A673 (cell line): ENCODE results near the gene PLA2G4A. TPM values are rescaled to one million over a fixed set of nuclear protein-coding genes. Genes with fewer than 3 reads are reported as not detected.

Source experiments
- BruUV-seq: library from RNA; stranded (reverse); fragments of 400-500 nt; replicated peaks from 2 replicates; lab custom pipeline; 2021; lab: Mats Ljungman, UMichigan
- CTCF ChIA-PET: fragments of 300-600 bp; sonication (Branson Sonifier 250); formaldehyde crosslinking; loops from one replicate; lab custom pipeline; 2022; ENCODE audit warnings: antibody characterized with exemption; lab: Charles Lee
- POLR2A ChIA-PET: fragments of 300-600 bp; sonication (Branson Sonifier 250); formaldehyde crosslinking; loops from one replicate; lab custom pipeline; 2022; ENCODE audit warnings: antibody characterized with exemption; ENCODE audit not compliant: low non-redundant PET; lab: Charles Lee
- DNase-seq: peaks from one replicate; pipeline ENCODE4 v3.0.0-alpha.2; 2015; ENCODE audit warnings: low spot score
- H3K27ac ChIP-seq: fragments of 200-600 bp; sonication (generic); 2 replicates; pipeline ENCODE4 v1.5.1; 2016; ENCODE audit warnings: mixed run types, low read depth, mild to moderate bottlenecking, mixed read lengths, antibody characterized with exemption, low read length; ENCODE audit not compliant: poor library complexity, severe bottlenecking
- H3K27me3 ChIP-seq: fragments of 200-600 bp; sonication (generic); replicated peaks from 2 replicates; pipeline ENCODE4 v1.6.1; 2017; ENCODE audit warnings: mixed run types, low read depth, mild to moderate bottlenecking, mixed read lengths, antibody characterized with exemption, low read length; ENCODE audit not compliant: insufficient read depth, poor library complexity
- H3K36me3 ChIP-seq: fragments of 200-600 bp; sonication (generic); 2 replicates; pipeline ENCODE4 v1.6.1; 2016; ENCODE audit warnings: mixed run types, mild to moderate bottlenecking, mixed read lengths, antibody characterized with exemption, low read length; ENCODE audit not compliant: insufficient read depth, poor library complexity, severe bottlenecking
- H3K4me1 ChIP-seq: fragments of 200-600 bp; sonication (generic); 2 replicates; pipeline ENCODE4 v1.6.1; 2017; ENCODE audit warnings: mixed run types, mild to moderate bottlenecking, mixed read lengths, antibody characterized with exemption, low read length; ENCODE audit not compliant: insufficient read depth, poor library complexity, severe bottlenecking
- H3K4me3 ChIP-seq: fragments of 200-600 bp; sonication (generic); 2 replicates; pipeline ENCODE4 v1.5.1; 2016; ENCODE audit warnings: low read depth, mixed run types, mild to moderate bottlenecking, mixed read lengths, low read length; ENCODE audit not compliant: poor library complexity, severe bottlenecking
- H3K9me3 ChIP-seq: fragments of 200-600 bp; sonication (generic); 2 replicates; pipeline ENCODE4 v1.6.1; 2016; ENCODE audit warnings: mixed run types, low read depth, mild to moderate bottlenecking, mixed read lengths, antibody characterized with exemption, low read length; ENCODE audit not compliant: poor library complexity, severe bottlenecking
- EZH2 ChIP-seq: fragments of 200-600 bp; sonication (generic); IDR thresholded peaks from 2 replicates; pipeline ENCODE4 v1.6.1; 2017; ENCODE audit warnings: borderline replicate concordance, low read depth, mild to moderate bottlenecking, mixed read lengths, antibody characterized with exemption, low read length; ENCODE audit not compliant: poor library complexity, severe bottlenecking
- intact Hi-C: fragments of 100-400 bp; cut with micrococcal nuclease; formaldehyde crosslinking; loops from one replicate; pipeline ENCODE4 v1.10.0; 2022; ENCODE audit not compliant: unreplicated experiment
- total RNA-seq: library from RNA; stranded (reverse); gene quantifications from 2 replicates; pipeline ENCODE4 v1.2.3, GENCODE V29; 2021
- TF ChIP-seq, protein P1 (sequence below): fragments of 300-800, 200-600 bp; sonication (generic); conservative IDR thresholded peaks from 2 replicates; pipeline ENCODE4 v1.5.1; 2017; ENCODE audit warnings: low read depth, mild to moderate bottlenecking, antibody characterized with exemption, low read length, moderate library complexity, mixed read lengths

Gene PLA2G4A
- total RNA-seq, 1 experiment from 2014 or later, result 34.4 TPM

DNA sequence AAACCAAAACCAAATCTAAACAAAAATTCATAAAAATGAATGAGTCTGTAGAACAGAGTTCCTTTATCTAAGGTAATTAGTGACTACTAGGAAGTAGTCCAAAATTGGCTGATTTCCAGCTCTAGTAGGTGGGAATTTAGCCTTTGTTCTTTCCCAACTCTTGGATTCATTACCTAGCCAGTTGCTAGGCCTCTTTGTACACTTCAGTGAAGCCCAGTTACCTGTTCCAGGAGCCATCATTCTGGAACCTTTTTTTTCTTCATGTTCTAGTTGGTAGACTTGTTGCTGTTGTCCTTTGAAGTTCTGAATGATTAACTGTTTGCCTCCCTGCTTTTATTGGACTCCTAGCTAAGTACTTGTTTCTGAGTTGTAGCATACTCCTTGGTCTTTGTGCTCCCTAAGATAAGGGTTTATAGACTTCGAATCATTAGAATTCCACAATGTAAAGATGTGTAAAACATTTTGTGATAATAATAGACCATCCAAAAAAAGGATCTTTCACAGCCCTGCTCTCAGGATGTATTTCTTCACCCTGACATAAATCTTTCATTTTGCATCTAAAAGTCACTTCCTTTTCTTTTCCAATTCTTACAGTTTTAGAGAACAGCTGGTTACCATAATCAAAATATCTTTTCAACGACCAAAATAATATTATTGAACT lies 9.8 kb downstream of the PLA2G4A start:
- BruUV-seq, result no TSS peak
- Histone ChIP-seq H3K27me3 (no peaks in the 10 kb centered on the region), H3K4me3 (no peak overlapping the region), H3K9me3 (no peaks in the 10 kb centered on the region), H3K4me1 (peaks cover 69% of the 10 kb centered on the region), H3K27ac (peak overlapping the region; percentile 47), H3K36me3 (no peaks in the 10 kb centered on the region)
- ChIA-PET CTCF (interaction anchor here (0.6 kb wide), 1 partner anchor 233 kb away, joined by 3 read pairs; no protein-coding TSS in a partner anchor), POLR2A (no interaction called here)
- intact Hi-C loops, result no loop called here
- peak; percentile 58 for DNase-seq
- no peak for TF ChIP-seq EZH2
- TF ChIP-seq, protein P1, sequence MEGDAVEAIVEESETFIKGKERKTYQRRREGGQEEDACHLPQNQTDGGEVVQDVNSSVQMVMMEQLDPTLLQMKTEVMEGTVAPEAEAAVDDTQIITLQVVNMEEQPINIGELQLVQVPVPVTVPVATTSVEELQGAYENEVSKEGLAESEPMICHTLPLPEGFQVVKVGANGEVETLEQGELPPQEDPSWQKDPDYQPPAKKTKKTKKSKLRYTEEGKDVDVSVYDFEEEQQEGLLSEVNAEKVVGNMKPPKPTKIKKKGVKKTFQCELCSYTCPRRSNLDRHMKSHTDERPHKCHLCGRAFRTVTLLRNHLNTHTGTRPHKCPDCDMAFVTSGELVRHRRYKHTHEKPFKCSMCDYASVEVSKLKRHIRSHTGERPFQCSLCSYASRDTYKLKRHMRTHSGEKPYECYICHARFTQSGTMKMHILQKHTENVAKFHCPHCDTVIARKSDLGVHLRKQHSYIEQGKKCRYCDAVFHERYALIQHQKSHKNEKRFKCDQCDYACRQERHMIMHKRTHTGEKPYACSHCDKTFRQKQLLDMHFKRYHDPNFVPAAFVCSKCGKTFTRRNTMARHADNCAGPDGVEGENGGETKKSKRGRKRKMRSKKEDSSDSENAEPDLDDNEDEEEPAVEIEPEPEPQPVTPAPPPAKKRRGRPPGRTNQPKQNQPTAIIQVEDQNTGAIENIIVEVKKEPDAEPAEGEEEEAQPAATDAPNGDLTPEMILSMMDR, result no peak

DNA sequence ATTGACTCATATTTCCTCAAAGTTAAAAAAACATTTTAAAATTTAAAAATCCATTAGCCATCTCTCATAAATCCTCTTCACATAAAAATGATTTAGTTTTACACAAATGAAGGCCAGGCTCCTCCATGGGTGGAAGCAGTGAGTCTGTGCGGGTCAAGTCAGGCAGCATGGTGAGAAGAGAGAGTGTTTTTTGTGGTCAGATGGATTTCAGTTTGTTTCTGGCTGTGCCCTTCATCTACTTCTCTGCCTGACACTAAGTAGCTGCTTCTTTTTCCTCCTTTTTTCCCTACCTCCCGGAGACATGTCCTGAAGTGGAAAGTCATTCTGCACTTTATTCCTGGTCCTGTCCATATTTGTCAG lies 10.3 kb downstream of the PLA2G4A start:
- peak; percentile 42 for DNase-seq
- CTCF ChIA-PET, result interaction anchor here (0.6 kb wide), 1 partner anchor 233 kb away, joined by 3 read pairs; no protein-coding TSS in a partner anchor
- intact Hi-C loops, result no loop called here

DNA sequence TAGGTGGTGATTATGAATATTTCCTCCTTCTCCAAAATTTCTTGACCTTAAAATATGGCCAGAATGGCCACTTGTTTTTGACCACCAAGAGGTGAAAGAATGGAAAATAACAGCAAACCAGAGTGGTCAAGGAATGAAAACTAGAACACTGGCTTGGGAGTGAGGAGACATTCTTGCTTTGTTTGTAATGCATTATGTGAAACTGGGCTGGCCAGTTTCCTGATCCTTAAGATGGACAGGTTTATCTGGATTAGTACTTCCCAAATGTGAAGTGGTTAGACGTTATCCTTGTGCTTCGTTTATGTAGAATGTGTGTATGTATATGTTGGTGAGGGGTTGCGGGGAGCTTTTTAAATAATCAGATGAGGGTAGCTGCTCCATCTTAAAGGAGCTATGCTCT lies 12.8 kb downstream of the PLA2G4A start:
- no peak for TF ChIP-seq EZH2
- TF ChIP-seq, protein P1, result no peak
- Histone ChIP-seq H3K27me3 (no peaks in the 10 kb centered on the region), H3K27ac (peak overlapping the region; percentile 91), H3K9me3 (no peaks in the 10 kb centered on the region), H3K4me1 (peaks cover 88% of the 10 kb centered on the region), H3K36me3 (no peaks in the 10 kb centered on the region), H3K4me3 (no peak overlapping the region)
- intact Hi-C loops, result loop anchor here (5.0 kb wide), 1 partner anchor 136 kb away; no protein-coding TSS in a partner anchor
- ChIA-PET CTCF (no interaction called here), POLR2A (no interaction called here)
- no TSS peak for BruUV-seq
- DNase-seq, result no peak

More for the DNA sequence above, 10.3 kb downstream of the PLA2G4A start:
- Histone ChIP-seq H3K27me3 (no peaks in the 10 kb centered on the region), H3K36me3 (no peaks in the 10 kb centered on the region), H3K4me1 (peaks cover 74% of the 10 kb centered on the region), H3K9me3 (no peaks in the 10 kb centered on the region), H3K27ac (peak overlapping the region; percentile 47), H3K4me3 (no peak overlapping the region)
- POLR2A ChIA-PET, result no interaction called here
- BruUV-seq, result no TSS peak
- TF ChIP-seq EZH2, result no peak
- TF ChIP-seq, protein P1, result no peak
